WERI-Rb-1 (cell line): ENCODE results near the gene WWOX.
A peak's percentile ranks its signal among the peaks of the same experiment; 100 is the strongest.

ENCODE experiments used
- DNase-seq: peaks from one replicate; pipeline ENCODE4 v3.0.0-alpha.2; 2020
- H3K27ac ChIP-seq: fragments of 250-450 bp; sonication (Bioruptor Pico); 2 replicates; pipeline ENCODE4 v1.5.1; 2020; ENCODE audit warnings: mild to moderate bottlenecking, moderate library complexity
- H3K27me3 ChIP-seq: fragments of 250-450 bp; sonication (Bioruptor Pico); 2 replicates; pipeline ENCODE4 v1.5.1; 2021; ENCODE audit warnings: mild to moderate bottlenecking, low read depth, moderate library complexity; ENCODE audit not compliant: insufficient read depth, severe bottlenecking
- H3K36me3 ChIP-seq: fragments of 250-450 bp; sonication (Bioruptor Pico); 2 replicates; pipeline ENCODE4 v1.5.1; 2020; ENCODE audit warnings: mild to moderate bottlenecking, moderate library complexity
- H3K4me3 ChIP-seq: 2 replicates; pipeline ENCODE4 v1.5.1; 2011; ENCODE audit warnings: low read depth, mild to moderate bottlenecking, control low read depth, low read length
- H3K9me3 ChIP-seq: fragments of 250-450 bp; sonication (Bioruptor Pico); 2 replicates; pipeline ENCODE4 v1.5.1; 2021; ENCODE audit warnings: mild to moderate bottlenecking, moderate library complexity; ENCODE audit not compliant: severe bottlenecking
- CTCF ChIP-seq: IDR thresholded peaks from 2 replicates; pipeline ENCODE4 v1.5.1; 2011; ENCODE audit warnings: low read depth, mild to moderate bottlenecking, control low read depth, inconsistent platforms, low read length

Gene WWOX

GRCh38 chr16:78435260-78435659 lies 335.8 kb downstream of the WWOX start:
- no peak for TF ChIP-seq CTCF
- peaks cover 3% of the 10 kb centered on the region; the same call in 1 of the 2 replicates for H3K36me3 ChIP-seq
- no peaks in the 10 kb centered on the region for H3K9me3 ChIP-seq
- no peak for DNase-seq
- H3K27me3 ChIP-seq, result no peaks in the 10 kb centered on the region
- no peak overlapping the region for H3K4me3 ChIP-seq
- no peak overlapping the region for H3K27ac ChIP-seq

- TF ChIP-seq CTCF, result no peak
- no peak overlapping the region for H3K4me3 ChIP-seq
- H3K27me3 ChIP-seq, result no peaks in the 10 kb centered on the region
- H3K9me3 ChIP-seq, result no peaks in the 10 kb centered on the region
- DNase-seq, result no peak
- peaks cover 3% of the 10 kb centered on the region; the same call in 1 of the 2 replicates for H3K36me3 ChIP-seq
- no peak overlapping the region for H3K27ac ChIP-seq
Observed at GRCh38 chr16:78436023-78436422, 336.6 kb downstream of the WWOX start.

GRCh38 chr16:78436846-78437245 lies 337.4 kb downstream of the WWOX start:
- DNase-seq, result no peak
- no peak for TF ChIP-seq CTCF
- Histone ChIP-seq H3K4me3 (no peak overlapping the region), H3K9me3 (no peaks in the 10 kb centered on the region), H3K36me3 (peaks cover 3% of the 10 kb centered on the region; the same call in 1 of the 2 replicates), H3K27me3 (no peaks in the 10 kb centered on the region), H3K27ac (no peak overlapping the region)

- H3K4me3 ChIP-seq, result no peak overlapping the region
- no peak overlapping the region for H3K27ac ChIP-seq
- no peaks in the 10 kb centered on the region for H3K9me3 ChIP-seq
- DNase-seq, result peak; percentile 35
- peaks cover 3% of the 10 kb centered on the region; the same call in 1 of the 2 replicates for H3K36me3 ChIP-seq
- H3K27me3 ChIP-seq, result no peaks in the 10 kb centered on the region
- peak; percentile 72 for TF ChIP-seq CTCF
Observed at GRCh38 chr16:78437352-78437968, 338.0 kb downstream of the WWOX start.

GRCh38 chr16:78438219-78438618 lies 338.8 kb downstream of the WWOX start:
- no peak for TF ChIP-seq CTCF
- Histone ChIP-seq H3K4me3 (no peak overlapping the region), H3K36me3 (no peaks in the 10 kb centered on the region), H3K27me3 (no peaks in the 10 kb centered on the region), H3K9me3 (no peaks in the 10 kb centered on the region), H3K27ac (no peak overlapping the region)
- no peak for DNase-seq

GRCh38 chr16:78438632-78439031 lies 339.2 kb downstream of the WWOX start:
- Histone ChIP-seq H3K36me3 (no peaks in the 10 kb centered on the region), H3K9me3 (no peaks in the 10 kb centered on the region), H3K4me3 (no peak overlapping the region), H3K27ac (no peak overlapping the region), H3K27me3 (no peaks in the 10 kb centered on the region)
- DNase-seq, result no peak
- TF ChIP-seq CTCF, result no peak
